Stimulated activated CD4-positive, alpha-beta T cell treated with anti-CD3 and anti-CD28 coated beads, TNF-alpha, amount 100 ng/mL, for 4 hours (primary cell): ENCODE results near the gene RAC3.

Experiments used
- DNase-seq, 3 experiments: peaks; one replicate each; pipeline ENCODE4 v3.0.0-alpha.2; 2020; ENCODE audit warnings: low read depth in 3 of 3

The RAC3 gene

DNA sequence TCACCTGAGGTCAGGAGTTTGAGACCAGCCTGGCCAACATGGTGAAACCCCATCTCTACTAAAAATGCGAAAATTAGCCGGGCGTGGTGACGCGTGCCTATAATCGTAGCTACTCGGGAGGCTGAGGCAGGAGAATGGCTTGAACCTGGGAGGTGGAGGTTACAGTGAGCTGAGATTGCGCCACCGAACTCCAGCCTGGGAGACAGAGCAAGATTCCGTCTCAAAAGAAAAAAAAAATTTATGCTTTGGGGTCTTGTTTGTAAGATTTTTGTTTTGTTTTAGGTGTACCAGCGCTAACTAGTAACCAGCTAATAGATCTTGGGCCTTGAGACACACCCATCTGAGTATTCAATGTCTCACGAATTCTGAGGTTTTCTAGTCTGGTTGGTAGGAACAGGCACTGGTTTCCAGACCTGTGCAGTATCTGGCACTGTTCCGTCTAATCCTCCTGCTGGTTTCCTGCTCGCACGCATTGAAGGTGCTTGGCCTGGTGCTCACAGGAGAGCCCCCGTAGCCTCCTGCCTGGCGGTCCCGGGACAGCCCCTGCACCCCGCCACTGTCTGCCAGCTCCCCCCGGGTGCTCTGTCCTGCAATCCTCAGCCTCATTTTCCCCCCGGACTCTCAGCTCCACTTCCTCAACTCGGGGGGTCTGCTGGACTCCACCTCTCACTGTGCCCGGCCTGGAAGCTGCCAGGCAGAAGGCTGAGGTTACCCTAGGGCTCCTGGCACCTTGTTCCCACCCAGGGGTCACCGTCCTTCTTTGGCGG, 44.7 kb downstream of the RAC3 start:
- DNase-seq = no peak

GRCh38 chr17:82076785-82077591, 45.5 kb downstream of the RAC3 start:
- DNase-seq = no peak

GRCh38 chr17:82077617-82078358, 46.3 kb downstream of the RAC3 start:
- no peak for DNase-seq

- DNase-seq = no peak
Measured at GRCh38 chr17:82078433-82078832, 47.0 kb downstream of the RAC3 start.

- DNase-seq = no peak
Measured at GRCh38 chr17:82079001-82079677, 47.7 kb downstream of the RAC3 start.

GRCh38 chr17:82080048-82080788, 48.7 kb downstream of the RAC3 start:
- no peak for DNase-seq

DNA sequence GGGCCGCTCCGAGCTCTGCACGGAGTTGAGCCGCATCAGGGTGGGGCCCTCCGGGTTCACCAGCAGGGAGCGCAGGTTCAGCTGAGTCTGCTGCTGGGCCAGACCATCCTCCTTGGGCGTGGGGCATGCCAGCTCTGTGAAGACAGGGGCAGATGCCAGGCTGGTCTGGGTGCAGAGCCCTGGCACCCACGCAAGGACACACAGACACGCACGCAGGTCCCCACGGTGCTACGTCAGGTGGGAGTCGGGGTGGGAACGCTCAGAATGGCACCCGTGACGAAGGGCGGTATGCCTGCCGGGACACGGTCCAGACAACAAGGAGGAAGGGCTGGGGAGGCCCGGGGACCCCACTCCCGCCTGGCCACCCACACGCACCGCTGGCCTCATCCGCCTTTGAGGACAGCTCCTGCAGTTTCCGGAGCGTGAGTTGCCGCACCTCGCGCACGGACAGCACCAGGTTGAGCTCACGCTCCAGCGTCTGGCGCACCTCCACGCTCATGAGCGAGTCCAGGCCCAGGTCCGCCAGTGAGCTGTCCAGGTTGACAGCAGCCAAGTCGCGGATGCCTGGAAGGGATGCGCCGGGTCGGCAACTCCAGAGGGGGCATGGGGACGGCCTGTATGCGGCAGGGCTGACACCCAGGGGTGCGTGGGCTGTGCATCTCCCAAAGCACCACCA, 49.4 kb downstream of the RAC3 start:
- DNase-seq = no peak

GRCh38 chr17:82081546-82081945, 50.1 kb downstream of the RAC3 start:
- no peak for DNase-seq

DNA sequence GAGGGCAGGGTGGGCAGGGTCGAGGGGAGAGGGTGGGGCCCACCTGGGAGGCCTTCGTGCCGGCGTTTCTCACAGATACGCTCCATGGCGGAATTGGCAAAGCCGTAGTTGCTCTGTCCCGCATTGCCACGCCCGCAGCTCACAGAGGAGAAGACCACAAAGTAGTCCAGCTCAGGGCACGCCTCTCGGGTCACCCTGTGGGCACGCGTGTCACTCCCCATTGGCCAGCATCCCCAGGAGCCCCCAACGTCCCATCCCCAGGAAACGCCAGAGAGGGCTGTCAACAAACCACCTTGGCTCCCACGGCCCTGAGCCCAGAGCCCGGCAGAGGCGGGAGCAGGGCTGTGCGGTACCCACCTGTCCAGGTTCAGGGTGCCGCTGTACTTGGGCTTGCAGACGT, 50.5 kb downstream of the RAC3 start:
- DNase-seq = no peak

DNA sequence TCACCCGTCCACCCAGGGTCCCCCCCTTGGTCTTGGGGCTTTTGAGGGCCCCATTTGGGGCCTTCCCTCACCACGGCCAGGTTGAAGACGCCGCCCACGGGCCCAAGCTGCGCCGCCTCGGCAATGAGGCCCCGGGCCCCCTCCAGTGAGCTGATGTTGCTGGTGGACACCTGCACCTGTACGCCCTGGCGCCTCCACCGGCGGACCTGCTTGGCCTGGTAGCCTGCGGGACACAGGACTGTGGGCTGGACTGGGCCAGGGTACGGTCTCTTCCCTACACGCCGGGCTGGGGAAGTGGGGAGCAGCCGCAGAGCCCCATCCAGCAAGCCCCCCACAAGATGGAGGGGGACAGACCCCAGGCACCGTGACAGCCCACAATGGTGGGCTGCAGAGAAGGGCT, 51.0 kb downstream of the RAC3 start:
- DNase-seq = no peak

GRCh38 chr17:82083009-82083408, 51.5 kb downstream of the RAC3 start:
- no peak for DNase-seq
